Thyroid gland (tissue), 4 donors: Measurements from ENCODE around the gene NMT1.

Experiments used
- POLR2A ChIP-seq, 2 donors: fragments of 450-650 bp; IDR thresholded peaks; one replicate each; pipeline ENCODE4 v1.6.1; 2017; ENCODE audit warnings: antibody characterized with exemption in 2 of 2, mild to moderate bottlenecking in 2 of 2, moderate library complexity in 1 of 2
- TF ChIP-seq, protein P1 (sequence below), 6 experiments: fragments of 200-600 bp in 3 of 6; fragments of 450-650 bp in 3 of 6; sonication (generic) in 3 of 6; IDR thresholded peaks; one replicate each; pipeline ENCODE4 v1.5.1; 2016 to 2019; ENCODE audit warnings: antibody characterized with exemption in 6 of 6, mild to moderate bottlenecking in 2 of 6, inconsistent platforms in 1 of 6, moderate library complexity in 1 of 6

GRCh38 chr17:45020354-45021138 lies 40.6 kb upstream of the NMT1 start:
- TF ChIP-seq, protein P1, sequence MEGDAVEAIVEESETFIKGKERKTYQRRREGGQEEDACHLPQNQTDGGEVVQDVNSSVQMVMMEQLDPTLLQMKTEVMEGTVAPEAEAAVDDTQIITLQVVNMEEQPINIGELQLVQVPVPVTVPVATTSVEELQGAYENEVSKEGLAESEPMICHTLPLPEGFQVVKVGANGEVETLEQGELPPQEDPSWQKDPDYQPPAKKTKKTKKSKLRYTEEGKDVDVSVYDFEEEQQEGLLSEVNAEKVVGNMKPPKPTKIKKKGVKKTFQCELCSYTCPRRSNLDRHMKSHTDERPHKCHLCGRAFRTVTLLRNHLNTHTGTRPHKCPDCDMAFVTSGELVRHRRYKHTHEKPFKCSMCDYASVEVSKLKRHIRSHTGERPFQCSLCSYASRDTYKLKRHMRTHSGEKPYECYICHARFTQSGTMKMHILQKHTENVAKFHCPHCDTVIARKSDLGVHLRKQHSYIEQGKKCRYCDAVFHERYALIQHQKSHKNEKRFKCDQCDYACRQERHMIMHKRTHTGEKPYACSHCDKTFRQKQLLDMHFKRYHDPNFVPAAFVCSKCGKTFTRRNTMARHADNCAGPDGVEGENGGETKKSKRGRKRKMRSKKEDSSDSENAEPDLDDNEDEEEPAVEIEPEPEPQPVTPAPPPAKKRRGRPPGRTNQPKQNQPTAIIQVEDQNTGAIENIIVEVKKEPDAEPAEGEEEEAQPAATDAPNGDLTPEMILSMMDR (IDR thresholded peaks at IDR 0.05), result no peak
- TF ChIP-seq POLR2A (IDR thresholded peaks at IDR 0.05), result no peak
